ENCODE results near the gene EXOC4.

DNA sequence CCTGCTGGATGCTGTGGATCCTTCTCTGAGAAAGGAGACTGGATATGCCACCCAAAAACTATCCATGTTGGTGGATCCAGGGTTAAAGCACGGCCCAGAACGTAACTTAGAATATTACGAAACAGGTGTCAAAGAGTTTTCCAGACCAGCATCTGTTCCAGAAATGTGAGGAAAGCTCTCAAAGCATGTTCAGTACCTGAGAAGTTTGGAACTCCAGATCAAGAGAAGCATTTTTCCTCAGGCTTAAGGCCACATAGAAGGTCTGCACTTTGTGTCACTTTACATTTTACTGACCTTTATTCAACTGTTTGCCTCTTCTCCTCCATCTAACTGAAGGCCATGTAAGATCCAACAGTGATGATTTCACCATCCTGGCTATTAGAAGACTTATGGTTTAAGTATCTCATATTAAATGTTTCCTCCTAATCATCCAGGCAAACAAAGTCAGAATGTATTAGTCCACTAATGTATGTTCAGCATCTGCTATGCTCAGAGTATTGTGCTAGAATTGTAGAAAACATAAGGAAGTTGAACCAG lies 533.6 kb downstream of the EXOC4 start:
- TF ChIP-seq, protein P1, sequence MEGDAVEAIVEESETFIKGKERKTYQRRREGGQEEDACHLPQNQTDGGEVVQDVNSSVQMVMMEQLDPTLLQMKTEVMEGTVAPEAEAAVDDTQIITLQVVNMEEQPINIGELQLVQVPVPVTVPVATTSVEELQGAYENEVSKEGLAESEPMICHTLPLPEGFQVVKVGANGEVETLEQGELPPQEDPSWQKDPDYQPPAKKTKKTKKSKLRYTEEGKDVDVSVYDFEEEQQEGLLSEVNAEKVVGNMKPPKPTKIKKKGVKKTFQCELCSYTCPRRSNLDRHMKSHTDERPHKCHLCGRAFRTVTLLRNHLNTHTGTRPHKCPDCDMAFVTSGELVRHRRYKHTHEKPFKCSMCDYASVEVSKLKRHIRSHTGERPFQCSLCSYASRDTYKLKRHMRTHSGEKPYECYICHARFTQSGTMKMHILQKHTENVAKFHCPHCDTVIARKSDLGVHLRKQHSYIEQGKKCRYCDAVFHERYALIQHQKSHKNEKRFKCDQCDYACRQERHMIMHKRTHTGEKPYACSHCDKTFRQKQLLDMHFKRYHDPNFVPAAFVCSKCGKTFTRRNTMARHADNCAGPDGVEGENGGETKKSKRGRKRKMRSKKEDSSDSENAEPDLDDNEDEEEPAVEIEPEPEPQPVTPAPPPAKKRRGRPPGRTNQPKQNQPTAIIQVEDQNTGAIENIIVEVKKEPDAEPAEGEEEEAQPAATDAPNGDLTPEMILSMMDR (IDR thresholded peaks at IDR 0.05): no peak
- no peak for TF ChIP-seq POLR2A (IDR thresholded peaks at IDR 0.05)
